GM12892 (cell line): ENCODE results near the gene CFHR4.

Experiments used
- POLR2A ChIP-seq: IDR thresholded peaks from 2 replicates; pipeline ENCODE4 v1.6.1; 2011; ENCODE audit warnings: low read depth, low read length, control low read depth
- POLR2AphosphoS5 ChIP-seq: IDR thresholded peaks from 2 replicates; pipeline ENCODE4 v1.6.1; 2011; ENCODE audit warnings: low read depth, low read length, control low read depth

DNA sequence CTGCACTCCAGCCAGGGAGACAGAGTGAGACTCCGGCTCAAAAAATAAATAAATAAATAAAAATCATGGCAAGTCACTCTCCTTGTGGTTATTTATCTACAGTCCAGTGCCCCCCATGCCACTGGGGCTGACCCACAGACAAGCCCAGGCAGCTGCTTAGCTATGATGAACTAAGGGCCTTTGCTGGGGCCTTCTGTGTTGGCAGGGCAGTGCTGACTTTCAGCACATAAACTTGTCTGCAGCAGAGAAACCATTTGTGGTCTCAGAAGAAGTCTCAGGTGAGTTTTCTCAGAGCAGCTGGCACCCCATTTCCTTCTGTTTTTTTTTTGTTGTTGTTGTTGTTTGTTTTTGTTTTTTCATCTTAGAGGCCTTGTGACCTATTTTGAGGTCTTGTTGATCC lies 20.9 kb upstream of the CFHR4 start:
- TF ChIP-seq POLR2A (no peak), POLR2AphosphoS5 (no peak)
